ENCODE measurements around the gene DIPK2A. TPM values are rescaled to one million over a fixed set of nuclear protein-coding genes. Genes with fewer than 3 reads are reported as not detected.
A peak's percentile ranks its signal among the peaks of the same experiment; 100 is the strongest.

The DIPK2A gene
- total RNA-seq (2021; fragmentation: NEBNext Ultra II Directional; extraction: Animal tissue kit (Norgen Biotek cat#: 25700)): 10 to 100 TPM in 1 of 6 experiments, 1 to 10 TPM in 5; 7.0 to 10.5 (median 8.6) TPM
- long read RNA-seq, full-length matches to known transcripts: 10 of 14 reads
- long read RNA-seq, partial matches to known transcripts: 0 of 14 reads
- long read RNA-seq, other reads (novel, unspliced or antisense): 4 of 14 reads

GRCh38 chr3:143971359-143972154 is at the start of gene DIPK2A:
DIPK2A (plus strand) TSS chr3:143971823; CDS start chr3:143972333, 510 bp downstream.
- Mint-ChIP-seq H3K27me3 (ENCODE audit: insufficient read depth) (no peaks in the 10 kb centered on the region; the same call in none of the 2 replicates), H3K9me3 (no peaks in the 10 kb centered on the region), H3K4me3 (peak within 1 kb of the TSS; percentile 96), H3K4me1 (ENCODE audit: low read depth) (peaks cover 36% of the 10 kb centered on the region), H3K36me3 (ENCODE audit: low read depth) (no peaks in the 10 kb centered on the region), H3K27ac (peak within 1 kb of the TSS; percentile 94)
- no peak for TF ChIP-seq CTCF (IDR thresholded peaks at IDR 0.05)
- peak; percentile 90 for DNase-seq

GRCh38 chr3:143924522-143925285 is 46.9 kb upstream of the DIPK2A start:
- TF ChIP-seq CTCF (IDR thresholded peaks at IDR 0.05): no peak
- DNase-seq: no peak
- no peak overlapping the region for H3K4me3 Mint-ChIP-seq
- H3K36me3 Mint-ChIP-seq (ENCODE audit: low read depth): no peaks in the 10 kb centered on the region
- H3K4me1 Mint-ChIP-seq (ENCODE audit: low read depth): no peaks in the 10 kb centered on the region
- no peaks in the 10 kb centered on the region for H3K27me3 Mint-ChIP-seq (ENCODE audit: insufficient read depth)
- no peak overlapping the region for H3K27ac Mint-ChIP-seq
- peaks cover 24% of the 10 kb centered on the region for H3K9me3 Mint-ChIP-seq

GRCh38 chr3:143928056-143928455 is 43.6 kb upstream of the DIPK2A start:
- Mint-ChIP-seq H3K36me3 (ENCODE audit: low read depth) (no peaks in the 10 kb centered on the region), H3K9me3 (peaks cover 28% of the 10 kb centered on the region), H3K4me3 (no peak overlapping the region), H3K27ac (no peak overlapping the region), H3K4me1 (ENCODE audit: low read depth) (no peaks in the 10 kb centered on the region), H3K27me3 (ENCODE audit: insufficient read depth) (no peaks in the 10 kb centered on the region)
- TF ChIP-seq CTCF (IDR thresholded peaks at IDR 0.05): no peak
- DNase-seq: no peak

- no peak overlapping the region for H3K4me3 Mint-ChIP-seq
- H3K27ac Mint-ChIP-seq: no peak overlapping the region
- H3K4me1 Mint-ChIP-seq (ENCODE audit: low read depth): no peaks in the 10 kb centered on the region
- H3K27me3 Mint-ChIP-seq (ENCODE audit: insufficient read depth): no peaks in the 10 kb centered on the region
- no peaks in the 10 kb centered on the region for H3K36me3 Mint-ChIP-seq (ENCODE audit: low read depth)
- no peak for TF ChIP-seq CTCF (IDR thresholded peaks at IDR 0.05)
- H3K9me3 Mint-ChIP-seq: peaks cover 28% of the 10 kb centered on the region
- no peak for DNase-seq
These were observed 42.9 kb upstream of the DIPK2A start for GRCh38 chr3:143928541-143929255.

GRCh38 chr3:143934791-143935190 is 36.8 kb upstream of the DIPK2A start:
- Mint-ChIP-seq H3K27me3 (ENCODE audit: insufficient read depth) (peaks cover 3% of the 10 kb centered on the region; the same call in 1 of the 2 replicates), H3K9me3 (peaks cover 31% of the 10 kb centered on the region), H3K4me3 (no peak overlapping the region), H3K36me3 (ENCODE audit: low read depth) (peaks cover 4% of the 10 kb centered on the region; the same call in 1 of the 2 replicates), H3K4me1 (ENCODE audit: low read depth) (no peaks in the 10 kb centered on the region), H3K27ac (no peak overlapping the region)
- DNase-seq: no peak
- TF ChIP-seq CTCF (IDR thresholded peaks at IDR 0.05): no peak
